H9 (cell line): ENCODE measurements around the gene ALDH1L1. TPM values are rescaled to one million over a fixed set of nuclear protein-coding genes. Genes with fewer than 3 reads are reported as not detected.

Experiments used
- DNase-seq: peaks from one replicate; pipeline ENCODE4 v3.0.0-alpha.2; 2017
- H2AFZ ChIP-seq: one replicate; pipeline ENCODE4 v1.6.1; 2013; ENCODE audit warnings: mild to moderate bottlenecking, low read length, control low read depth, moderate library complexity
- H2AK5ac ChIP-seq: 2 replicates; pipeline ENCODE4 v1.6.1; 2013; ENCODE audit warnings: low read length, control low read depth, mixed read lengths; ENCODE audit not compliant: insufficient read length
- H2BK120ac ChIP-seq: one replicate; pipeline ENCODE4 v1.6.1; 2013; ENCODE audit warnings: low read depth, mild to moderate bottlenecking, low read length, control low read depth, inconsistent platforms; ENCODE audit not compliant: poor library complexity, severe bottlenecking
- H2BK12ac ChIP-seq: 2 replicates; pipeline ENCODE4 v1.6.1; 2013; ENCODE audit warnings: low read length, control low read depth, mixed read lengths, low read depth; ENCODE audit not compliant: insufficient read length
- H2BK15ac ChIP-seq: 2 replicates; pipeline ENCODE4 v1.6.1; 2013; ENCODE audit warnings: low read depth, low read length, control low read depth
- H2BK20ac ChIP-seq: one replicate; pipeline ENCODE4 v1.6.1; 2013; ENCODE audit warnings: low read depth, mild to moderate bottlenecking, low read length, control low read depth, inconsistent platforms; ENCODE audit not compliant: poor library complexity, severe bottlenecking
- H2BK5ac ChIP-seq: 2 replicates; pipeline ENCODE4 v1.6.1; 2013; ENCODE audit warnings: low read length, control low read depth, mixed read lengths; ENCODE audit not compliant: insufficient read length
- H3K14ac ChIP-seq: 2 replicates; pipeline ENCODE4 v1.6.1; 2013; ENCODE audit warnings: low read length, control low read depth; ENCODE audit not compliant: insufficient read depth
- H3K18ac ChIP-seq: 2 replicates; pipeline ENCODE4 v1.6.1; 2013; ENCODE audit warnings: low read depth, mild to moderate bottlenecking, mixed read lengths, low read length, control low read depth; ENCODE audit not compliant: insufficient read length
- H3K23ac ChIP-seq: 2 replicates; pipeline ENCODE4 v1.6.1; 2013; ENCODE audit warnings: low read length, control low read depth, mixed read lengths, low read depth; ENCODE audit not compliant: insufficient read length
- H3K23me2 ChIP-seq: 2 replicates; pipeline ENCODE4 v1.6.1; 2013; ENCODE audit warnings: low read depth, mild to moderate bottlenecking, mixed read lengths, low read length, control low read depth; ENCODE audit not compliant: insufficient read length, poor library complexity, severe bottlenecking
- H3K27ac ChIP-seq: 2 replicates; pipeline ENCODE4 v1.5.1; 2013; ENCODE audit warnings: low read length, control low read depth, mixed read lengths, low read depth; ENCODE audit not compliant: insufficient read length
- H3K27me3 ChIP-seq: 2 replicates; pipeline ENCODE4 v1.6.1; 2013; ENCODE audit warnings: low read length, control low read depth, inconsistent platforms; ENCODE audit not compliant: insufficient read depth
- H3K4ac ChIP-seq: 2 replicates; pipeline ENCODE4 v1.6.1; 2013; ENCODE audit warnings: low read depth, mild to moderate bottlenecking, control low read depth, inconsistent platforms, low read length, moderate library complexity
- H3K4me1 ChIP-seq: 2 replicates; pipeline ENCODE4 v1.6.1; 2013; ENCODE audit warnings: low read length, control low read depth, inconsistent platforms; ENCODE audit not compliant: insufficient read depth
- H3K4me2 ChIP-seq: 2 replicates; pipeline ENCODE4 v1.6.1; 2013; ENCODE audit warnings: low read length, control low read depth, mixed read lengths; ENCODE audit not compliant: insufficient read length, insufficient read depth
- H3K56ac ChIP-seq: 2 replicates; pipeline ENCODE4 v1.6.1; 2013; ENCODE audit warnings: low read depth, mild to moderate bottlenecking, mixed read lengths, low read length, control low read depth; ENCODE audit not compliant: insufficient read length
- H3K79me1 ChIP-seq: 2 replicates; pipeline ENCODE4 v1.6.1; 2013; ENCODE audit warnings: low read depth, mild to moderate bottlenecking, moderate library complexity, low read length, control low read depth, inconsistent platforms; ENCODE audit not compliant: insufficient read depth, poor library complexity, severe bottlenecking
- H3K79me2 ChIP-seq: 2 replicates; pipeline ENCODE4 v1.6.1; 2013; ENCODE audit warnings: low read length, control low read depth, inconsistent platforms; ENCODE audit not compliant: insufficient read depth
- H3K9ac ChIP-seq: 2 replicates; pipeline ENCODE4 v1.6.1; 2013; ENCODE audit warnings: low read length, control low read depth, mixed read lengths; ENCODE audit not compliant: insufficient read length; ENCODE audit errors: extremely low read depth
- H3K9me3 ChIP-seq: one replicate; pipeline ENCODE4 v1.6.1; 2013; ENCODE audit warnings: low read depth, low read length, inconsistent platforms; ENCODE audit not compliant: control insufficient read depth
- H3T11ph ChIP-seq: one replicate; pipeline ENCODE4 v1.6.1; 2013; ENCODE audit warnings: mild to moderate bottlenecking, low read length, control low read depth, inconsistent platforms
- H4K20me1 ChIP-seq: one replicate; pipeline ENCODE4 v1.6.1; 2013; ENCODE audit not compliant: control insufficient read depth, insufficient read length, insufficient read depth
- H4K5ac ChIP-seq: 2 replicates; pipeline ENCODE4 v1.6.1; 2013; ENCODE audit warnings: low read depth, mild to moderate bottlenecking, mixed read lengths, low read length, control low read depth; ENCODE audit not compliant: insufficient read length
- H4K8ac ChIP-seq: replicated peaks from 2 replicates; pipeline ENCODE4 v1.6.1; 2013; ENCODE audit warnings: low read length, control low read depth, mixed read lengths, low read depth; ENCODE audit not compliant: insufficient read length
- H4K91ac ChIP-seq: 2 replicates; pipeline ENCODE4 v1.6.1; 2013; ENCODE audit warnings: low read depth, mild to moderate bottlenecking, moderate library complexity, mixed read lengths, low read length, control low read depth; ENCODE audit not compliant: insufficient read length
- H3K27ac Mint-ChIP-seq, 3 experiments: 2 replicates in 2 of 3; 3 replicates in 1 of 3; pipeline ENCODE4 v1.8.0; 2020 to 2021; ENCODE audit warnings: mixed read lengths in 3 of 3, mild to moderate bottlenecking in 1 of 3, moderate library complexity in 1 of 3
- H3K27me3 Mint-ChIP-seq: 2 replicates; pipeline ENCODE4 v1.8.0; 2021; ENCODE audit warnings: low read depth, mild to moderate bottlenecking, moderate library complexity, mixed read lengths
- H3K36me3 Mint-ChIP-seq, 3 experiments: 2 replicates in 2 of 3; 3 replicates in 1 of 3; pipeline ENCODE4 v1.8.0; 2020 to 2021; ENCODE audit warnings: low read depth in 3 of 3, mixed read lengths in 3 of 3; ENCODE audit not compliant: insufficient read depth in 1 of 3
- H3K4me1 Mint-ChIP-seq, 2 experiments: 2 replicates each; pipeline ENCODE4 v1.8.0; 2020; ENCODE audit warnings: mixed read lengths in 2 of 2
- H3K4me3 Mint-ChIP-seq, 2 experiments: 2 replicates in 1 of 2; 3 replicates in 1 of 2; pipeline ENCODE4 v1.8.0; 2020 to 2021; ENCODE audit warnings: mild to moderate bottlenecking in 2 of 2, mixed read lengths in 2 of 2, moderate library complexity in 1 of 2
- H3K9me3 Mint-ChIP-seq, 2 experiments: 2 replicates in 1 of 2; 3 replicates in 1 of 2; pipeline ENCODE4 v1.8.0; 2020; ENCODE audit warnings: mild to moderate bottlenecking in 2 of 2, mixed read lengths in 2 of 2, moderate library complexity in 1 of 2
- CTCF ChIP-seq: fragments of 200-600 bp; sonication (generic); conservative IDR thresholded peaks from 3 replicates; pipeline ENCODE4 v1.8.0; 2021; ENCODE audit warnings: antibody characterized with exemption, mild to moderate bottlenecking
- WGBS: extraction: QIAGEN DNeasy Blood & Tissue Kit; methylation state at CpG from one replicate; pipeline ENCODE4 v1.1.7; 2013; ENCODE audit warnings: missing lambda C conversion rate, low lambda C conversion rate, mixed read lengths; ENCODE audit not compliant: insufficient read length; ENCODE audit errors: extremely low coverage; 5-methylcytosine and 5-hydroxymethylcytosine counted together
- total RNA-seq: library from RNA; stranded (reverse); gene quantifications from 2 replicates; pipeline ENCODE4 v1.2.1, GENCODE V29; 2021

ALDH1L1 gene
- total RNA-seq, 1 experiment from 2014 or later = 0.90 TPM

- H3K4me1 Mint-ChIP-seq = no peaks in the 10 kb centered on the region
- no peak overlapping the region for H2BK12ac ChIP-seq
- H3K18ac ChIP-seq = no peak overlapping the region
- H3K4me2 ChIP-seq = no peak overlapping the region
- no peak overlapping the region for H4K91ac ChIP-seq
- H4K20me1 ChIP-seq = no peaks in the 10 kb centered on the region
- H3K4me3 Mint-ChIP-seq = no peak overlapping the region; a peak in 1 of 5 replicates
- no peak overlapping the region for H3K23ac ChIP-seq
- no peak overlapping the region for H4K5ac ChIP-seq
- no peak overlapping the region for H3K27ac ChIP-seq
- H2BK120ac ChIP-seq = no peak overlapping the region
- no CpG with 5 or more reads among the region's 18 CpGs for WGBS
- no peak overlapping the region for H2AK5ac ChIP-seq
- H2AFZ ChIP-seq = no peak overlapping the region
- no peak overlapping the region for H3K9ac ChIP-seq
- no peak overlapping the region for H3K56ac ChIP-seq
- no peak overlapping the region for H2BK20ac ChIP-seq
- H3K23me2 ChIP-seq = no peaks in the 10 kb centered on the region
- no peaks in the 10 kb centered on the region for H3K9me3 ChIP-seq
- H3K27me3 ChIP-seq = no peaks in the 10 kb centered on the region
- H3K27me3 Mint-ChIP-seq = no peaks in the 10 kb centered on the region; the same call in none of the 2 replicates
- H3K4ac ChIP-seq = no peak overlapping the region
- H4K8ac ChIP-seq = no peak overlapping the region
- H3K36me3 Mint-ChIP-seq = no peaks in the 10 kb centered on the region
- no peak overlapping the region for H3T11ph ChIP-seq
- no peak overlapping the region for H2BK15ac ChIP-seq
- DNase-seq = peak; percentile 23
- H3K14ac ChIP-seq = no peak overlapping the region; the same call in 1 of the 2 replicates
- H2BK5ac ChIP-seq = no peak overlapping the region
- no peaks in the 10 kb centered on the region for H3K4me1 ChIP-seq
- no peaks in the 10 kb centered on the region for H3K9me3 Mint-ChIP-seq
- no peaks in the 10 kb centered on the region for H3K79me2 ChIP-seq
- TF ChIP-seq CTCF = no peak
- no peak overlapping the region for H3K27ac Mint-ChIP-seq
- no peaks in the 10 kb centered on the region for H3K79me1 ChIP-seq
Observed at GRCh38 chr3:126111566-126112475, 68.6 kb downstream of the ALDH1L1 start.
